ENCODE results near the gene NRXN3.

The NRXN3 gene

GRCh38 chr14:79180656-79181055 is 1010.5 kb downstream of the NRXN3 start:
- no peak for DNase-seq

GRCh38 chr14:79186523-79186922 is 1016.4 kb downstream of the NRXN3 start:
- DNase-seq: no peak

DNA sequence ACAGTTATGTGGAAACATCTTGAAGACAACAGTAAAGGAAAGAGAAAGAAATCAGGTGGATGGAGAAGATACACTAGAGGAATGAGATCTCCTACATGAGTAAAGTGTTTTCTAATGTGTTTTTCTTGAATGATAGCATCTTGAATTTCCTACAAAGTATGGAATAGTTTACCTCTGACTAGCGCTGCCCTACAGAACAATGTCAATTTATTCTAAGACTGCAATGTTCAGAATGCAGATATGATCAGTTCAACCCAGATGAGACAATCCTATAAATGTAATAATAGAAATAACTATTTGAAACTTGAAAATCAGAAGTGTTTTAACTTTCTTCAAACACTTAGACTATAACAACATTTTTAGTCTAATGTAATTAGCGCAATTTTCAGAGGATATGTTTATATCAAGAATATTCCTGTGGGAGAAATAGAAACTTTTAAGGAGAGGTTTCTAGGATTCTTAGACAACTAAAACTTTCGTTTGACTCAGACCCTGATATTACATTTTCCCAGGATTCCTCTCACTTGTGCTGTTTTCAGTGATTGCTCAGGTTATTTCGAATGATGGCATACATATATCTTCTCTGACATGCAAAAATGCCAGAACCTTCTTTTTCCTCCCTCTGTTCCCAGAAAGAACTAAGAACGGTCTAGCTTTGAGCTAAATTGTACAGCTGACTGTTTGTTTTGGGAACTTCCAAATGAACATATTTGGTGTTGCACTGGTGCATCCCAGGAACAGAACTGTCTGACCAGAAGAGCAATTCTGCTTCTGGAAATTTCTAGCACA is 1023.7 kb downstream of the NRXN3 start:
- no peak for DNase-seq

DNA sequence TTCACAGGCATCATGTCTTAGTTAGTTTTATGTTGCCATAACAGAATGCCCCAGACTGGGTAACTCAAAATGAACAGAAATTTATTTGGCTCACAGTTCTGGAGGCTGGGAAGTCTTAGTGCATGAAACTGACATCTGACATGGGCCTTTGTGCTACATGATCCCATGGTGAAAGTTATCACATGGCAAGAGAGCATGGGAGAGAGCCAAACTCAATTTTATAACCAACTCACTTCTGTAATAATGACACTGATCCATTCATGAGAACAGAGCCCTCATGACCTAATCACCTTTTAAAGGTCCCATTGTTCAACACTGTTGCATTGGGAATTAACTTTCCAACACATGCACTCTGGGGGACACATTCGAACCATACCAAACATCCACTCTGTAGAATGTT is 1026.0 kb downstream of the NRXN3 start:
- no peak for DNase-seq

DNA sequence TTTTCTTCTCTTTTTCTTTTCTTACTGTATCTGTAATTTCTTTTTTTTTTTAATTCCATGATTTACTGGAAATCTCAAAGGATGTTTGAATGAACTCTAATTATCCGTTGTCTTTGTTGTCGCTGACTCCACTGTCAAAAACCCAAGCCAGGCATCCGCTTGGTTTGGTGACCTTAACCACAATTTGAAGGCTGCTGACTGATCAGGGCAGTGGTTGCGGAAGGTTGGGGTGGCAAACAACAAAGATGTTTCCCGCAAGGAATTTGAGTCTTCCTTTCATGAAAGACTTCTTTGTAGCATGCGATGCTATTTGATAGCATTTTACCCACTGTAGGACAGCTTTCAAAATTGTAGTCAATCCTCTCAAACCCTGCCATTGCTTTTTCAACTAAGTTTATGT is 1027.3 kb downstream of the NRXN3 start:
- DNase-seq: no peak

GRCh38 chr14:79199217-79199616 is 1029.0 kb downstream of the NRXN3 start:
- no peak for DNase-seq

DNA sequence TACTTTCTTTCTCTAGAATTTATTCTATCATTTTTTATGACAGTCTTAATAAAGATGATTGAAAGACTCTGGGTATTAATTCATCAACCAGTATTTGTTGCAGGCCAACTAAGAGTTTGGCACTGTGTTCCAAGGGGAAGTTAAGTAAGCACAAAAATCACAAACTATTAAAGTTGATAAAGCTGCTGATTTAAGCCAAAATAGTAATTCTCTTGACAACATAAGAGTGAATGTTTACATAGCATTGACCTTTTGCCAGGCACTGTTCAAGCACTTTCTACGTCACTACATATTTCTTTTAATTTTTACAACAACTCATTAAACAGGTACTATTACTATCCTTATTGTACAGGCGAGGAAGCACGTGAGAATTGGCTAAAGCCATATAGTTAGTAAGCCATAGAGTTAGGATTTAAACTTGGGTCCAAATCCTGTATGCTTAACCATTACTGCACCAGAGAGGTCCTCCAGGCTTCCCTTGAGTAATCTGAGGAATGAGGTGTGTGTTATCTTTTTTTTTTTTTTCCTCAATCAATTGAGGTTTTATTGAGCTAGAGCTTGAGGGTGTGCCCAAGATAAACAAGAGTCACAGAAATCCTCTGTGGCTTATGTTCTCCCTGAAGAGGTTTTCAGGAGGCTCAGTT is 1031.5 kb downstream of the NRXN3 start:
- DNase-seq: no peak

- DNase-seq: no peak
Measured at GRCh38 chr14:79204591-79204990, 1034.4 kb downstream of the NRXN3 start.

DNA sequence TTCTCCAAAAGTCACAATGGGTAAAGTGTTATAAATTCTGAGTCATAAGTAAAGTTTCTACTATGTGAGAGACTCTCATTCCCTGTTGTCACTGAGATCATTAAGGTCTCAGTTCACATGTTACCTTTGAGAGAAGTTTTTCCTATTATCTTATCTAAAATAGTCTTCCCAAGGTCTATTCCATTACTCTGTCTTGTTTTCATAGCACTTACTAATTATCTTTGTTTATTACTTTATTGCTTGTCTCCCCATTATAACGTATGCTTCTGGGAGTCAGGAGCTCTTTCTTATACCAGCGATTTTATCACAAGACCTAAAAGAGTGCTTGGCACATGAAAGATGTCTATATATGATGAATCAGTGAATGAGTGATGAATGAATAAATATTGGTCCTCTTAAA is 1039.2 kb downstream of the NRXN3 start:
- no peak for DNase-seq

DNA sequence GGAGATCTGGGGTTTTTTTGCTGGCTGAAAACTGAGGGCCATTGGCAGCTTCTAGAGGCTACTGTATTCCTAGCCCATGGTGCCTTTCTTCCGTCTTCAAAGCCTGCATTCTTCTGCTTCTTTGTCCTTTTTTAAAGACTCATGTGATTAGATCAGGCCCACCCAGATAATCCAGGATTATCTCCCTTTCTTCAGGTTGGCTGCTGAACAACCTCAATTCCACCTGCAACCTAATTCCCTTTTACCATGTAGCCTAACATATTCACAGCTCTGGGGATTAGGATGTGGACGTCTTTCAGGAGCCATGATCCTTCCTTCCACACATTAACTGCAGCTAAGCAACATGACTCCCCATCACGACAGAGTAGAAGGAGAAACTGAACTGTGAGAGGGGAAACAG is 1055.6 kb downstream of the NRXN3 start:
- DNase-seq: no peak

- DNase-seq: no peak
Measured at GRCh38 chr14:79229383-79229909, 1059.3 kb downstream of the NRXN3 start.

DNA sequence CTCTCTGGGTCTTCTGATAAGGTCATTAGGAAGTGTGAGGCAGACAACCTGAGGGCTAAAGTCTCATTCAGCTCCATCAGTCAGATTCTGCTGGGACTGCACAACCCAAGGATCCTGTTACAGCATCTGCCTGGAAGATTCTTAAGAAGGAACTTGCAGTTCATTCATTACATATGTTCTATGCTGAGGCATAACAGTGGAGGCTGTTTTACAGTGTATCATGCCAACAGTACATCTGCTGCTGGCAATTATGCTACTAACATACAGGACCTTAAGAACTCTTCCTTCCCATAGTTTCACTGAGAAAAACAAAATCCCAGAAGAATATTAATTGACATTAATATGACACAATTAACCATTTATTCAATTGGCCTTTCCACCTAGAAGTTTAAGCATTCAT is 1072.5 kb downstream of the NRXN3 start:
- no peak for DNase-seq

DNA sequence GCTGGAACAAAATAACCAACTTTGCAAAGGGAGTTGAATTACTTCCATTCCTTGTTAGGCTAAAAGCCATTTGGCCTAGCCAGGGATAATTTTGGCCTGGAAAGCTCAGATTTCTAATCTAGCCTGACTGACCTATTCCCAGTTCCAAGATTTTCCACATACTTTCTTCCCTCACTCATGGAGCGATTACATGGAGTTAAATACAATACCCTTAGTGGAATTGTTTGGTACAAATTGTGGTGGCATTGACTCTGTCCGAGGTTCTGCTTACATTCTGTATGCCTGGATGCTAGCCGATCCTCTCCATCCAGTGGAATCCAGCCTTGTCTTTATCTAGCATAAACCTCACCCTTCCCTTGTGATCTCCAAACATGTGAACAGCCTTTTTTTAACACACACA is 1076.0 kb downstream of the NRXN3 start:
- DNase-seq: no peak

DNA sequence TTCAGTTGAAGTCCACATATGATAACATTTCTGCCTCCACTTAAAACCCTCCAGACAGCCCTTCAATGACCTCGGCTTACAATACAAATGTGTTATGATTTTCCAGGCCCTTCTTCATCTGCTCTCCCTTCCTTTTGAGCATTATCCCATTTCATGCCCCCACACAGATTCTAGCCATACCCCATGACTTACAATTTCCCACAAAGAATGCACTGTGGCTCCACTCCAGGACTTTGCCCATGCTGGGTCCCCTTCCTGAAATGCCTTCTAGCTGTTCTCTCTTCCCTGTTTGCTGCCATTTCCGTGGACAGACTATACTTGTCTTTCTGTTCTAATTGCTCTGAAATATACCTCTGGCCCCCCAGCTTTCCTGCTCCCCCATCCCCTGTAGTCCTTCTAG is 1078.0 kb downstream of the NRXN3 start:
- no peak for DNase-seq

DNA sequence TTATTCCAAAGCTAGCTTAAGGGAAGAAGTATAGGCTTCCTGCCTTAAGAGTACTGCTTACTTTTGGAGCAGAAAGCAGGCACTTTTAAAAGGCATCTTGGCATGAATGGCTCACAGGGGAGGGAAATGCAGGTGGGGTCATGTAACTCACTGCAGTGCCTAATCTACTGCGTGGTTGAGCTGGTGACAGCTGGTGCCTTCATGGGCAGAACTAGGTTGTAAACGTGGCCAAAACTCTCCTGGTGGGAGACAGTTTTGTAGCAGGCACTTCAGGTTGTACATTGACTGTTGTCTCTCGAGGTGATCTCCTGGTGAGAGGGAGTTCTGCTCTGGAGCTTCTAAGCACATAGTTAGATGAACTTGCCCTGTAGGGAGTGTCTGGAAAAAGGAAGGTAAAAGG is 1078.6 kb downstream of the NRXN3 start:
- no peak for DNase-seq

DNA sequence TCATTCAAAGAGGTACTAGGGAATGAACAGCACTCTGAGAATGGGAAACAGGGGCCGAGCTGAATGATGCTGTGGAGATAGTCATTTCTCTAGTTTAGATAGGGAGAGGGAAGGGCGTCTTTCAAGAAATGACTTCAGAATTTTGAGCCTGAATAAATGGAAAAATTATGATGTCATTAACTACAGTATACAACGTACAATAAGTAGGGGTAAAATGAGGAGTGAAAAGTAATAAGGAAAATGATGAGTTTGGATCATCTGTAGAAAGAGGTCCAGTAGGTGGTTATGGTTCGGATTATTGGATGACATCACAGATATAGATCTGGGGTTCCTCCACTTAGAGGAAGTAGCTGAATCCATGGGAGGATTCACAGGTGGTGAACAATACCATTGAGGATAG is 1081.1 kb downstream of the NRXN3 start:
- no peak for DNase-seq

GRCh38 chr14:79253576-79253975 is 1083.4 kb downstream of the NRXN3 start:
- no peak for DNase-seq

DNA sequence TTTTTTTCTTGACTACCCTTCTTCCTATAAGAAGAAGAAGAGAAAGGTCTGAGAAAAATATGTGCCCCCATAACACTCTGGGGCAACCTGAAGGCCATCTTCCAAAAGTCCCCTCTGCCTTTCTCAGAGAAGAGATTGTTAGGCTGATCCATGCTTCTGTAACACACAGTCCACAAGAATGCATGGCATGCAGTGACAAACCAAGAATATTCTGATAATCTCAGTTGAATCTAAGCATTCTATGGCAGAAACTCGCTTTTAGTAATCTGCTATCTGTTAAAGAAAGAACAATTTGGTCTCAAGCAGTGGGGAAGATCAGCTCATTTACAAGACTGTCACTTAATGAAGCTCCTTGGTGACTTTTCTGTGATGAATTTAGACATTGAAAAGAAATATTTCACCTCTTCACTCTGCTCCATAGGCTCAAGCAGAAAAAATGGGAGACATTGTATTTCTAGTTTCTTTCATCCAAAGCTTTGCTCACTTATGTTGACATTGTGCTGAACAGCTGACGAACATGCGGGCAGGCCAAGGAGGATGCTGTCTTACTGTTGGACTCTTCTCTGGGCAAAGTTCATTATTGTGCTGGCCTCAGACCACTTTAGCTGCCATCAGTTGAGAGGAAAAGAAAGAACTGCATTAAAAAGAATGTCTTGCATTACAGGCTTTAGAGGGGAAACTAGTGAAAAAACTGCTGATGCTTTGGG is 1084.0 kb downstream of the NRXN3 start:
- no peak for DNase-seq

GRCh38 chr14:79256380-79256779 is 1086.2 kb downstream of the NRXN3 start:
- peak; percentile 7 for DNase-seq

DNA sequence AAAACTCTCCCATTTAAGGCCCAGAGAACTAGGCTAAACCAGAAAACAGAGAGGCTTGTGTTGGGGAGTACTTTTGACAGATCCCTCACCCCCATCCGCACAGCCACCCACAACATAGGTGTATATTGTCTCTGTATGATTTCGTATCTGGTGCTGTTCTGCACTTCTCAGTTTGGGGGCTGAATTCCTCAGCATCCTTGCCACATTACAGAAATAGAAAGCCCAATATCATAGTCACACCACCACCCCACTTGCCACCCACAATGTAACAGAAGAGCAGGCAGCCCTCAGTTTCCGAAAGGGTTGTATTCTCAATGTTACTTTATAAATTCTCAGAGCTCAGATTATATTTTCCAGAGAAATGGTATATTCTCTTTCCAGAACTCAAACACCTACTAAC is 1090.2 kb downstream of the NRXN3 start:
- DNase-seq: no peak

GRCh38 chr14:79265366-79265946 is 1095.3 kb downstream of the NRXN3 start:
- DNase-seq: no peak

GRCh38 chr14:79270361-79270760 is 1100.2 kb downstream of the NRXN3 start:
- no peak for DNase-seq

DNA sequence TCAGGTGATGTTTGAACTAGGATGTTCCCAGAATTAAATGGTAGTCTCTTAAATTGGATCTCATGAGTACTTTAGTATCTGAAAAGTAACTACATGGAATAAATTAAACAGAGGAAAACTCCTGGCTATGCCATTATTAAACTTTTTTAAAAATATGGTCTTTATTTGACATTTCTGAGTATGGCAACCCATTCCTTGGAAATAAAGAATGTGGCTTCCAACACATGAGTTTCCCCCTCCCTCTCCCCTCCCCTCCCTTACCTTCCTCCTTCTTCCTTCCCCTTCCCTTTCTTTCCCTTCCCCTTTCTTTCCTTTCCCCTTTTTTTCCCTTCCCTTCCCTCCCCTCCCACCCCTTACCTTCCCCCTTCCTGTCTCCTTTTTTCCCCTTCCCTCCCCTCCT is 1100.9 kb downstream of the NRXN3 start:
- no peak for DNase-seq

All from NCI-H1105 (cell line).